Neural cell (in vitro differentiated cells): Measurements from ENCODE around the gene SOCS6.

Source experiments
- CTCF ChIP-seq: fragments of 450-650 bp; IDR thresholded peaks from 2 replicates; pipeline ENCODE4 v1.5.1; 2014; ENCODE audit warnings: antibody characterized with exemption, mild to moderate bottlenecking, moderate library complexity; ENCODE audit not compliant: poor library complexity, severe bottlenecking
- EP300 ChIP-seq: fragments of 450-650 bp; conservative IDR thresholded peaks from 2 replicates; pipeline ENCODE4 v1.6.1; 2014; ENCODE audit warnings: antibody characterized with exemption, mild to moderate bottlenecking, moderate library complexity; ENCODE audit not compliant: poor library complexity, severe bottlenecking
- EZH2 ChIP-seq: fragments of 200-600, 300-800 bp; shearing (Covaris generic), sonication (generic); IDR thresholded peaks from 2 replicates; pipeline ENCODE4 v1.6.1; 2014; ENCODE audit warnings: antibody characterized with exemption, low read length, borderline replicate concordance, mild to moderate bottlenecking; ENCODE audit not compliant: insufficient read depth, poor library complexity, severe bottlenecking
- MXI1 ChIP-seq: fragments of 450-650 bp; conservative IDR thresholded peaks from 2 replicates; pipeline ENCODE4 v1.6.1; 2014; ENCODE audit warnings: antibody characterized with exemption, mild to moderate bottlenecking; ENCODE audit not compliant: poor library complexity, severe bottlenecking
- POLR2AphosphoS5 ChIP-seq: IDR thresholded peaks from 2 replicates; pipeline ENCODE4 v1.6.1; 2012
- TAF1 ChIP-seq: IDR thresholded peaks from 2 replicates; pipeline ENCODE4 v1.6.1; 2012; ENCODE audit warnings: low read depth
- TF ChIP-seq, protein P1 (sequence below): IDR thresholded peaks from 2 replicates; pipeline ENCODE4 v1.6.1; 2012; ENCODE audit warnings: borderline replicate concordance

DNA sequence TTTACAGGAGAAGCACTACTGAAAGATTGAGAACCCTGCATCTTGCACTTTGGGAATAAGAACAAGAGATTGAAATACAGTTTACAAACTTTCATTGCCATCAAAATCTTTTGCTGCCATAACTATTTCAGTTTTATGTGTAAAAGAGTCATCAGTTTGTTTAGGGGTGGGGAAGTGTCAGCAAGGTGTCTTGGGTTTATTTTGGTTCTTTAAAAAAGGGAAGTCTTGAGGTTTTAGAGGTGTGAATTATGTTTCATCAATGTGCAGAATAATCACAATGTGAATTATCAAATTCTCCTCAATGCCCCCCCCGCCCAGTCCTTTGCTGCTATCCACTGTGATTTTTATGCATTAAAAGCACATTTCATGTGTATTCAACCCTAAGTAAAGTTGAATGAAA lies 37.4 kb downstream of the SOCS6 start:
- no peak for TF ChIP-seq CTCF
- no peak for TF ChIP-seq POLR2AphosphoS5
- no peak for TF ChIP-seq EZH2
- TF ChIP-seq, protein P1, sequence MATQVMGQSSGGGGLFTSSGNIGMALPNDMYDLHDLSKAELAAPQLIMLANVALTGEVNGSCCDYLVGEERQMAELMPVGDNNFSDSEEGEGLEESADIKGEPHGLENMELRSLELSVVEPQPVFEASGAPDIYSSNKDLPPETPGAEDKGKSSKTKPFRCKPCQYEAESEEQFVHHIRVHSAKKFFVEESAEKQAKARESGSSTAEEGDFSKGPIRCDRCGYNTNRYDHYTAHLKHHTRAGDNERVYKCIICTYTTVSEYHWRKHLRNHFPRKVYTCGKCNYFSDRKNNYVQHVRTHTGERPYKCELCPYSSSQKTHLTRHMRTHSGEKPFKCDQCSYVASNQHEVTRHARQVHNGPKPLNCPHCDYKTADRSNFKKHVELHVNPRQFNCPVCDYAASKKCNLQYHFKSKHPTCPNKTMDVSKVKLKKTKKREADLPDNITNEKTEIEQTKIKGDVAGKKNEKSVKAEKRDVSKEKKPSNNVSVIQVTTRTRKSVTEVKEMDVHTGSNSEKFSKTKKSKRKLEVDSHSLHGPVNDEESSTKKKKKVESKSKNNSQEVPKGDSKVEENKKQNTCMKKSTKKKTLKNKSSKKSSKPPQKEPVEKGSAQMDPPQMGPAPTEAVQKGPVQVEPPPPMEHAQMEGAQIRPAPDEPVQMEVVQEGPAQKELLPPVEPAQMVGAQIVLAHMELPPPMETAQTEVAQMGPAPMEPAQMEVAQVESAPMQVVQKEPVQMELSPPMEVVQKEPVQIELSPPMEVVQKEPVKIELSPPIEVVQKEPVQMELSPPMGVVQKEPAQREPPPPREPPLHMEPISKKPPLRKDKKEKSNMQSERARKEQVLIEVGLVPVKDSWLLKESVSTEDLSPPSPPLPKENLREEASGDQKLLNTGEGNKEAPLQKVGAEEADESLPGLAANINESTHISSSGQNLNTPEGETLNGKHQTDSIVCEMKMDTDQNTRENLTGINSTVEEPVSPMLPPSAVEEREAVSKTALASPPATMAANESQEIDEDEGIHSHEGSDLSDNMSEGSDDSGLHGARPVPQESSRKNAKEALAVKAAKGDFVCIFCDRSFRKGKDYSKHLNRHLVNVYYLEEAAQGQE: no peak
- TF ChIP-seq TAF1: no peak
- TF ChIP-seq MXI1: no peak
- TF ChIP-seq EP300: no peak
